HG02943 (cell line): Measurements from ENCODE around the gene SUPT5H.

Experiments used
- ATAC-seq: cut with Tn5 transposase; IDR thresholded peaks from one replicate; pipeline ENCODE4 v1.9.1; 2021; ENCODE audit warnings: mild to moderate bottlenecking, low read depth, moderate library complexity; ENCODE audit not compliant: unreplicated experiment

SUPT5H gene

DNA sequence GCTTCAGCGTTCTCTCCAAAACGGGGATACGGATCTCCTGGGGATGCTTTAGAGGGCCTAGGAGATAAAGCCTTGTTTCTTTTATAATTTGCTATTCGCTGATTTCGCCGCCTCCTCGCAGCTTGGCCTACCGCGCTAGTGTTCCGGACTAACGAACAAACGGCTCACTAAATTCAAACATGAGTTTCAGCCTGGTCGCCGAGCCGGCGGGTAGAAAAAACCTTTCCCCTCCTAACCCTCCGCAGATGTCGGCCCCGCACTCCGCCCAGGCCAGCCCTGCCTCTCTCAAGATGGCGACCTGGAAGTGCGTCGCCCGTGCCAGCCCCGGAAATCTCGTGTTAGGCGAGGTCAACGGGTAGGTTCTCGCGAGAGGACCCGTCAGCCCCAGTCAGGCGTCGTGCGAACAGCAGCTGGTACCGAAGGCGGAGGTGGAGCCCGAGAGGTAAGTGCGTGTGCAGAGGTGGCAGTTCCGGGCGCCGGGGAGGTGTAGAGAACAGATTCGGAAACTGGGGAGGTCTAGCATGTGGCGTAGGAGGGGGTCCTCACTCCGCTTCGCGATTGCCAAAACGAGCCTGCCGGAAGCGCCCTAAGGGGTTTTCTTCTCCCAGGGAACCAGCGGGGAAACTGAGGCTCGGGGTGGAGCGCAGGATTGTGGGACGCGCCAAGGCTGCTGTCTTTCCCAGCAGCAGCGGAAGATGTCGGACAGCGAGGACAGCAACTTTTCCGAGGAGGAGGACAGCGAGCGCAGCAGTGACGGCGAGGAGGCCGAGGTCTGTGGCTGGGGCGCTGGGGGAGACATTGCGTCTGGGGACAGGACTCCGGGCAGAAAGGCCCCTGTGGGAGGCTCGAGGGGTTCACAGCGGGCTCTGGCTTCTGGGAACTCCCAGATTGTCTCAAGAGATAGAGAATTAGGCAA lies at the start of gene SUPT5H:
Gene SUPT5H, plus strand, starts transcription at position 387 of the 916 bp plus-strand sequence. Its CDS starts 309 bp downstream, at position 696.
- ATAC-seq, result peak; percentile 66

DNA sequence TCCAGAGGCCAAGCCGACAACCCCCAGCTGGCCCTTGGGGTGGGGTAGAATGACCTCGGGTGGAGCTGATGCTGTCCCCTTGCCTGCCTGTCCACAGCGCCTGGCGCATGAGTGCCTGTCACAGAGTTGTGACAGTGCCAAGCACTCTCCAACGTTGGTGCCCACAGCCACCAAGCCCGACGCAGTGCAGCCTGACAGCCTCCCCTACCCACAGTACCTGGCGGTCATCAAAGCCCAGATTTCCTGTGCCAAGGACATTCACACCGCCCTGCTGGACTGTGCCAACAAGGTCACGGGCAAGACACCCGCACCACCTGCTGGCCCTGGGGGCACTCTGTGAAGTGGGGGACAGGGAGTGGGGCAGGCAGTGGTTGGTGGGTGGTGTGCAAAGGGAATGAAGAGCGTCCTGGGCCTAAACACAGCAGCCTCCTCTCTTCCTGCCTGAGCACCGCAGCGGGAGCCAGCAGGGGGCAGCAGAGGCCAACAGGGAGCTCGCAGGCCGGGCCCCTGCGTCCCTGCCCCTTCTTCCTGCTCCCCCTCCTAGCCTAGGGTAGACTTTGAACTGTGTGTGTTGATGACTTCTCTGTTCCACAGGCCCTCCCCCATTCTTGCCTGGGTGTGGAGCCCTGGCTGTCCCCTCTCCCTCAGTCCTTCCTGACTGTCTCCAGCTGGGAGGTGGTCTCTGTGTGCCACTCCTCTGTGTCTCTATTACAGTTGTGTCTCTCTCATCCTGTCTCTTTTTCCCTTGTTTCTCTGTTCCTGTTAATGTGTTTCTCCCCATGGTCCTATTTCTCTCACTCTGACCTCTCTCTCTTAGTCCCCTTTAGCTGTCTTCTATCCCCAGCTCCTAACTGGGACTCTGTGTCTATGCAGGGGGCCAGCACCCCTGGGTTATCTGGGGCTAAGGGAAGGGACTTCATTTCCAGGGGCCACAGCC lies 47.8 kb upstream of the SUPT5H start:
- ATAC-seq, result no peak

DNA sequence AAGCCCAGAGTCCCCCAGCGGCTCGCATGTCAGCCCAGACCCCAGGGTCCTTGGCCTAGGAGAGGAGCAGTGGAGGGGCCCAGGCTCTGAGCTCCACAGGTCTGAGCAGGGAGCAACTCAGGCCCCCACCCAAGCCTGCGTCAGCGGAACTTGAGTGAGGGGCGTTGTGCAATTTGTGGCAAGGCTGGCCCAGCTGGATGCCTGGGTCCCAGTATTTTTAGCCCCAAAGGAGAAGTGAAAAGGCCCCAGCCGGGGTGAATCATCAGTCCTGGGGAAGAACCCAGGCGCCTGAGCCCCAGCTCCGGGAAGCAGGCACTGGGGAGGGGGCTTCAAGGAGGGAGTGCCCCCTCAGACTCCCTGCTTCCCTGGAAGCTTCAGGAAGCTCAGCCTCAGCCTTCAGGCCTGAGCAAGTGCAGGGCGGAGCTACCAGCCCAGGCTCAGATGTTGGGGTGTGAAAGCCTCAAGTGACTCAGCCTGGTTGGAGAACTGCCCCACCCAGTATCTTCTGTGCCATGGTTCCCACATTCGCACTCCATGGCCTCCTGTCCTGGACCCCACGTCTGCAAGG lies 47.0 kb upstream of the SUPT5H start:
- no peak for ATAC-seq

DNA sequence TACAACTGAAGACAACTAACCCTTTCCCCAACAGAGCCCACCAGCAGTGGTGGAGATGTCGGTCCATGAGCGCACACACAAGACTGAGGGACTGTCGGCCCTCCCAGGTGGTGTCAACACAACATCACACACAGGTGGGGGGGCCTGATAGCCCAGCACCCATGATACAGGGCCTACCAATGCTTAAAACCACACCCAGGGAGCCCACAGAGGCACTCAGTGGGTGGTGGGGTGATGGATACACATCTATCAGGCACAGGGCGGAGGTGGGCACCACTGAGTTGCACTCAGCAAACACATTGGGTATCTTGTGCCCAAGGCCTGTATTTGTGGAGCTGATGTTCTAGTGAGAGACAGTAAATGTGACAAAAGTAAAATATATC lies 45.7 kb upstream of the SUPT5H start:
- no peak for ATAC-seq

DNA sequence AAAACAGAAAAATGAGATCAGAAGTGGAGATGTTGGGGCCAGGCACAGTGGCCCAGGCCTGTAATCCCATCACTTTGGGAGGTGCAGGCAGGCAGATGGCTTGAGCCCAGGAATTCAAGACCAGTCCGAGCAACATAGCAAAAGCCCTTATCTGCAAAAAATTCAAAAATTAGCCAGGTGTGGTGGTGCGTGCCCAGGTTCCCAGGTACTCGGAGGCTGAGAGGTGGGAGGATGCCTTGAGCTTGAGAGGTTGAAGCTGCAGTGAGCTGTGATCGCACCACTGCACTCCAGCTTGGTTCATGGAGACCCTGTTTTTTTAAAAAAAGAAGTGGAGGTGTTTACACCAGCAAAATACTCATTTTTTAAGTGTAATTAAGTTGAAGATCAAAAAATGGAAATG lies 45.3 kb upstream of the SUPT5H start:
- ATAC-seq, result no peak

DNA sequence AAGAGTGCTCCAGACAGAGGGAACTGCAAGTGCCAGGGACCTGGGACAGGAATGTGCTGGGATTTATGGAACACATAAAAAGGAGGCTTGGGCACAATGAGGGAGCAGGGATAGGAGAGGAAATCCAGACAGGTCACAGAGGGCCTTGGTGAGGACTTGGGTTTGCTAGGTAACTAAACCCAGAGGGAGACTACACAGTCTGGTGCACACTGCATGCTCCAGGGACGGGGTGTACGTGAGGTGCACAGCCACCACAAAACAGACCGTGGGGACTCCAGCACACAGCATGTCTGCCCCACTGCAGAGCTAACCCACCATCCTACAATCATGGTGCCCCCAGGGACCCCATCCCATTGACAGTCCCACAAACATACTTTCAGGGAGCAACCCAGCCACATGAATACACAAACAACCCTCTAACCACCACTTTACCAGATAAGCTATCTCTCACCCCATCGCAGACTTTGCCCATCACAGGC lies 44.3 kb upstream of the SUPT5H start:
- ATAC-seq, result no peak

DNA sequence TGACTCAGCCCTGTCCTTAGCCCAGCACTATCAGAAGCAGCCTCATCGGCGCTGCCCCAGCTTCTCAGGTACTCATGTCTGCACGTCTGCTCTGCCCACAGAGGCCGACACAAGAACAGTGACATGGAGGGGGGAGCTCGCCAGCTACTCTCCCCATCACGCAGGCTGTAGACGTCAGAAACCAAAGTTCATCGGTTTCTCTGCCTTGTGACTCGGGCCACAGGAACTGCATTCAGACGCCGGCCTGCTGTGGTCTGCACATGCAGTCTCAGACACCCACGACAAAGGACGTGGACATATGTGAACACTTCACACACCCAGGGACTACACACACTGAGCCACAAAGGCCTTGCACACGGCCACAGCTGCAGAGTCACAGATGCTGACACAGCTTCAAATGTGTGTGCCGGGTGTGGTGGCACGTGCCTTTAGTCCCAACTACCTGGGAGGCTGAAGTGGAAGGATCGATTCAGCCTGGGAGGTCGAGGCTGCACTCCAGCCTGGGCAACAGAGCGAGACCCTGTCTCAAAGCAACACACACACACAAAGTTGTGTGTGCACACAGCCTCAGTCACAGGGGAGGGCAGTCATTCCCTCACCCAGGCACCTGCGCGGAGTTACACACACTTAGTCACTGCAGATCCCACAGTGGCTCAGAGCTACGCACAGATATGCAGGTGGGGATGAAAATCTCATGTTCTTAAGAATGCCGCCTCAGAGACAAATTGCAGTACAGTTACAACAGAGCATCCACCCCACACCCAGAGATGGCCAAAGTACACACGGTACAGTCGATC lies 43.6 kb upstream of the SUPT5H start:
- ATAC-seq, result no peak

DNA sequence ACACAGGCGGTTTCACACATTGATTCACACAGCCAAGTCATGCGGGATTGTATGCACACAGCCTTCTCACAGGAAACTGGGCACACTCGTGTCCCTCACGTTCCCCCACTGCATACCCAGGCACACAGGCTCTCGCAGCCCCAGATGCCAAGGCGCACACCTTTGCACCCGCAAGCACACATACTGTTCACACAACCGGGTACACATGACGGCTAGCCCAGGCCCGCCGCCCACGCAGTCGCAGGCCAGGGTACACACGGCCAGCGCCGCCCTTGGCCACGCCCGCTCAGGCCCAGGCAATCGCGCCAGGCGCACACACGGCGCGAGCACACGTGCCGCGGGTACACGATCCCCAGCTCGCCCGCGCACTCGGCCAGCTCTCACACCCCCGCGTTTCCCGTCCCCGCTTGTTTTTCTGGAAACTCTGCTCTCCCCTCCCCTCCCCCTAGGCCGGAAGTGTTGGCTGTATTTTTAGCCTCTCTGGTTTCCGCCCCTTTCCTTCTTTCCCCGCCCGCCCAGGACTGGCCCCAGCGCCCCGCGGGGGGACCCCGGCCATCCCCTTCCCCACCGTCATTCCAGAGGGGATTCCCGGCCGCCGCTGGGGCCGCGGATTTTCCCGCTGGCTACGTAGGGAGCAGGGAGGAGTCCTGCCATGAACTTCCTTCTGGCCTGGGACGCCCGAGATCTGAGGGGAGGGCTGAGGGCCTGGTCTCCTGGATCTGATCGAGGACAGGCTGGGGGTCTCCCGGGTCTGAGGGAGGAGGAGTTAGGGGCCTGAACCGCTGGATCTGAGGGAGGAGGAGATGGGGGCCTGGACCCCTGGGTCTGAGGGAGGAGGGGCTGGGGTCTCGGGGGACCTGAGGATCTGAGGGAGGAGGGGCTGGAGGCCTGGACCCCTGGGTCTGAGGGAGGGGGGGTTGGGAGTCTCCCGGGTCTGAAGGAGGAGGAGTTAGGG lies 42.8 kb upstream of the SUPT5H start:
- ATAC-seq, result no peak

DNA sequence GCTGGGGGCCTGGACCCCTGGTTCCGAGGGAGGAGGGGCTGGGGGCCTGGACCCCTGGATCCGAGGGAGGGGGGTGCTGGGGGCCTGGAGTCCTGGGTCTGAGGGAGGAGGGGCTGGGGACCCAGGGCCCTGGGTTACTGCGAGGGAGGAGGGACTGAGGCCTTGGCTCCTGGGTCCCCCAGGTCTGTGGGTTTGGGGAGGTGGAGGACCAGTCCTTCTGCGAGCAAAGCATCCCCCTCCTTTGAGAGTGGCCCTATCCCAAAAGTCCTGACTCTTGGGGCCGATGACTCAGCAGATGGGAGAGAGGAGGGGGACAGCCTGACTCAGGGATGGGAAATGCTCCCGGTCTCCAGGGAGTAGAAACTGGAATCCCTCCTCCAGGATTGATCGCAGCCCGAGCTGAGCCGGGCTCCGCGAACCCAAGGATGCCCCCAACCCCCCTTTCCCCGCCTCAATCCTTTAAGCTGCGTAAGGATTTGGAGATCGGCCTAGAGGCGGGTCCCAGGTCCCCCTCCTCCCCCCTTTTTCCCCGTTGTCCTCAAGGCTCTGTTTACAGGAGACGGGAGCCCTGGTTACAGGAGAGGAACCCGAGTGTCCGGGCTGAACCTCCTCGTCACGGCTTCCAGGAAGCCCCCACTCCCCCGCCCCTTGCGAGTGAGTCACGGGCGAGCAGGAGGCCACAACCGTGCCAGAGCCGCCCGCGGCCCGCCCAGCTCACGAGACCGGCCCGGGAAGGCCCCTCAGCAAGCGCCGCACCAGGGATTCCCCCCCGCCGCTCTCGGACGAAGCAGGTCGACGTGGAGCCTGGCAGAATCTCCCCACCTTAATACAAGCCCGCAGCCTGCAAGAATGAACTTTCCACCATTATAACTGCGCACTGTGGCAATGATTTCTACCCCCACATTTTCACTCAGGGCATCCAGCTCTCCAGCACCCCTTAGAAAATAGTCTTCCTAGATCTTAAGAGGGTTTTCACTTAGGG lies 41.8 kb upstream of the SUPT5H start:
- no peak for ATAC-seq

DNA sequence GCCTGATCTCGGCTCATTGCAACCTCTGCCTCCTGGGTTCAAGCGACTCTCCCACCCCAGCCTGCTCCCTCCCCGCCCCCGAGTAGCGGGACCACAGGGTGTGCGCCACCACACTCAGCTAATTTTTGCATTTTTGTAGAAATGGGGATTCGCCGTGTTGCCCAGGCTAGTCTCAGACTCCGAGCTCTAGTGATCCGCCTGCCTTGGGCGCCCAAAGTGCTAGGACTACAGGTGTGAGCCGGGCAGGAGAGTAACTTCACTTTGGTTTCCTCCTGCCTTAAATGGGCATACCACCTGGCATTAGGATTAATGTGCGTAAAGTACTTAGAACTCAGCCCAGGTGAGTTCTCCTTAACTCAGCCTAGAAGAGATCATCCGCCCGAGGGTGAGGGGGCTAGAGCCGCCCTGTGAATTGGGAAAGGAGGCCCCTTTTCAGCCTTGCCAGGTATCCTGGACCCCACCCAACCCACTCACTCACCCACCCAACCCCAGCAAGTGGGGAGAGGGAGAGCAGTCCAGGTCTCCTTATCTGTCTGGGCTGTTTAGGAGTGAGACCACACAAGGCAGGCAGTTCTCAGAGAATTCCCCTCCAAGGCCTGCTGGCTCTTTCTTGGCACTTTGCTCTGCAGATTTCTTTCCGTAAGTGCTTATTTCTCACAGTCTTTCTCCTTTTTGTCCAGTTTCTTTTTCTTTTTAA lies 40.0 kb upstream of the SUPT5H start:
- ATAC-seq, result no peak

DNA sequence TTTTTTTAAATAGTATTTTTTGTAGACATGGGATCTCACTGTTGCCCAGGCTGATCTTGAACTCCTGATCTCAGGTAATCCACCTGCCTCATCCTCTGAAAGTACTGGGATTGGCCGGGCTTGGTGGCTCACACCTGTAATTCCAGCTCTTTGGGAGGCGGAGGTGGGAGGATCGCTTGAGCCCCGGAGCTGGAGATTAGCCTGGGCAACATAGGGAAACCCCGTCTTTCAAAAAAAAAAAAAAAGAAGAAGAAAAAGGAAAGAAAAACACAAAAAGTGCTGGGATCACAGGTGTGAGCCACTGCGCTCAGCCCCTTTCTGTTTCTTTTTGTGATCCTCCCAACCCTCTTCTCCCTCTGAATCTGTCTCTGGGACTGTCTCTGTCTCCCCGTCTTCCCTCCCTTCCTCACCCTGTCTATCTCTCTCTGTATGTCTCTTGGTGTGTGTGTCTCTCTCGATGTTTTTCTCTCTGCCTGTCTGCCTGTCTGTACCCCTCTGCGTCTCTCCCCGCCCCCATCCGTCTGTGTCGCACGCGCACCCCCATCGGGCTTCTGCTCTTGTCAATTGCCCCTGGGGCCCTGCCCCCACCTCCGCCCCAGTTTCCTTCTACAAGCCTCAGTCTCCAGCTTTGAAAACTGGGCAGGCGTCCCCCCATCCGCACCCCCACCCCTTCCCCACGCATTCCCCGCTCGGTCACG lies 39.3 kb upstream of the SUPT5H start:
- ATAC-seq, result no peak

DNA sequence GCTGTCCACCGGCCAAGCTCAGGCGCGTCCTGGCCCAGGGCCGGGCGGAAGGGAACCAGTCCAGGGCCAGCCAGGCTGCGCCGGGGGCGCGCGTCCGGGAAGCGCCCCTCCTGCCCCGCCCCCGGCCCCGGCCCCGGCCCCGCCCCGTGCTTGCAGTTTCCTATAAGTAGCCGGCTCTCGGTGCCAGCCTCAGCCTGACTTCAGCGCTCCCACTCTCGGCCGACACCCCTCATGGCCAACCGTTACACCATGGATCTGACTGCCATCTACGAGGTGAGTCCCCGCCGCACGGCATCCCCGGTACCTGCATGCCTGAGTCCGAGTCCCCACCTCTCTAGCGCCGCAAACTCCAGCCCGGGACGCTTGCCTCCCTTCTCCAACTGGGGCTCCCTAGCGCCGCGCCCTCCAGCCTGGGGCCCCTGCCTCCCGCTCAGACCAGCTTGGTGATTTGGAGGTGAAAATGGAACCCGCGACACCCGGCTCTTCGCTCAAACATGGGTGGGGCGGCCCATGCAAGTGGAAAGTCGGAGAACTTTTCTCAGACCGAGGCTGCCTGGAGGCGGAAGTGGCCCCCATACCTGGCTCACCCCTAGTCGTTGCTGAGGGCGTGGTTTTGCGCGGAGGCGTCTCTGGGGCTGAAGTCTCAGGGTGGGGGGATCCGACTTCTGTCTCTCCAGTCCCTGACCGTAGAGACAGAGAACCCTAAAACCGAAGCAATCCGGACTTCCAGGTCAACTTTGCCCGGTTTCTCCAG lies 38.5 kb upstream of the SUPT5H start, which contains the start of gene ZFP36:
Gene ZFP36, plus strand, starts transcription at position 192 of the 754 bp plus-strand sequence. Its CDS starts 58 bp downstream, at position 250.
- no peak for ATAC-seq

DNA sequence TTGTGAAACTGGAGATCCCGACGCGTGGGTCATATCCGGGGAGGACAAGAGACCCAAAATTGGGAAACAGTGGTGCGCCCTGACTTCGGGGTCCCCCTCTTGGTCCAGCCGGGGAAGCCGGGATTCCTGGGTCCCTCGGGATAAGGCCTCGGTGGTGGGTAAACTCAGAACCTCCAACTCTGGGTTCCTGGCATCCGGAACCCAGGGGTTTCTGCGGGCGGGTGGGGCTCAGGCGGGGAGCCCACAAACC lies 38.0 kb upstream of the SUPT5H start:
- ATAC-seq, result no peak

DNA sequence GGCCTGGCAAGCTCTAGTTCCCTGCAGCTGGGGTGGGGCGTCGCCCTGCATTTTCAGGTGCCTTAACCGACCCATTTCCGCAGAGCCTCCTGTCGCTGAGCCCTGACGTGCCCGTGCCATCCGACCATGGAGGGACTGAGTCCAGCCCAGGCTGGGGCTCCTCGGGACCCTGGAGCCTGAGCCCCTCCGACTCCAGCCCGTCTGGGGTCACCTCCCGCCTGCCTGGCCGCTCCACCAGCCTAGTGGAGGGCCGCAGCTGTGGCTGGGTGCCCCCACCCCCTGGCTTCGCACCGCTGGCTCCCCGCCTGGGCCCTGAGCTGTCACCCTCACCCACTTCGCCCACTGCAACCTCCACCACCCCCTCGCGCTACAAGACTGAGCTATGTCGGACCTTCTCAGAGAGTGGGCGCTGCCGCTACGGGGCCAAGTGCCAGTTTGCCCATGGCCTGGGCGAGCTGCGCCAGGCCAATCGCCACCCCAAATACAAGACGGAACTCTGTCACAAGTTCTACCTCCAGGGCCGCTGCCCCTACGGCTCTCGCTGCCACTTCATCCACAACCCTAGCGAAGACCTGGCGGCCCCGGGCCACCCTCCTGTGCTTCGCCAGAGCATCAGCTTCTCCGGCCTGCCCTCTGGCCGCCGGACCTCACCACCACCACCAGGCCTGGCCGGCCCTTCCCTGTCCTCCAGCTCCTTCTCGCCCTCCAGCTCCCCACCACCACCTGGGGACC lies 37.6 kb upstream of the SUPT5H start:
- no peak for ATAC-seq
